IMR-90 (cell line): ENCODE results near the gene CHMP4A. TPM values are rescaled to one million over a fixed set of nuclear protein-coding genes. Genes with fewer than 3 reads are reported as not detected.

Source experiments
- ATAC-seq: fragments of 200-7000 bp; cut with Tn5 transposase; 2 replicates; pipeline ENCODE4 v1.9.1; 2020; ENCODE audit warnings: low read depth, mild to moderate bottlenecking, moderate library complexity
- BruUV-seq: library from RNA; stranded (reverse); fragments of 400-500 nt; replicated peaks from 2 replicates; lab custom pipeline; 2021; lab: Mats Ljungman, UMichigan
- CTCF ChIA-PET: fragments of 300-600 bp; formaldehyde crosslinking; extraction: SDS; loops from one replicate; lab custom pipeline; 2021; ENCODE audit warnings: antibody characterized with exemption; lab: Yijun Ruan, JAX
- POLR2A ChIA-PET: fragments of 300-600 bp; sonication (Branson Sonifier 250); formaldehyde crosslinking; loops from one replicate; lab custom pipeline; 2022; ENCODE audit warnings: antibody characterized with exemption; ENCODE audit not compliant: unreplicated experiment; lab: Charles Lee
- DNase-seq: peaks from one replicate; pipeline ENCODE4 v3.0.0; 2013
- H2AFZ ChIP-seq: replicated peaks from 2 replicates; pipeline ENCODE3; 2013; ENCODE audit warnings: low read length, mild to moderate bottlenecking; ENCODE audit not compliant: poor library complexity
- H2AK5ac ChIP-seq: 2 replicates; pipeline ENCODE4 v1.6.1; 2013; ENCODE audit warnings: low read depth, low read length, inconsistent platforms
- H2AK9ac ChIP-seq: replicated peaks from 2 replicates; pipeline ENCODE3; 2013; ENCODE audit warnings: mild to moderate bottlenecking, low read depth, low read length, moderate library complexity; ENCODE audit not compliant: poor library complexity
- H2BK120ac ChIP-seq: 2 replicates; pipeline ENCODE4 v1.6.1; 2013; ENCODE audit warnings: low read depth, low read length, inconsistent platforms
- H2BK15ac ChIP-seq: 3 replicates; pipeline ENCODE4 v1.6.1; 2013; ENCODE audit warnings: low read depth, low read length, inconsistent platforms
- H2BK20ac ChIP-seq: 2 replicates; pipeline ENCODE4 v1.6.1; 2013; ENCODE audit warnings: low read depth, mild to moderate bottlenecking, inconsistent platforms, low read length, moderate library complexity
- H2BK5ac ChIP-seq: 2 replicates; pipeline ENCODE4 v1.6.1; 2013; ENCODE audit warnings: mild to moderate bottlenecking, low read depth, low read length, inconsistent platforms; ENCODE audit not compliant: poor library complexity, severe bottlenecking
- H3K14ac ChIP-seq: replicated peaks from 2 replicates; pipeline ENCODE4 v1.6.1; 2013; ENCODE audit warnings: low read depth, low read length, inconsistent platforms
- H3K18ac ChIP-seq: 2 replicates; pipeline ENCODE4 v1.6.1; 2013; ENCODE audit warnings: low read depth, low read length, control low read depth
- H3K23ac ChIP-seq: 2 replicates; pipeline ENCODE4 v1.6.1; 2013; ENCODE audit warnings: low read depth, low read length, inconsistent platforms
- H3K27ac ChIP-seq: 2 replicates; pipeline ENCODE4 v1.5.1; 2013; ENCODE audit warnings: mild to moderate bottlenecking, control low read depth, low read length; ENCODE audit not compliant: insufficient read depth
- H3K27me3 ChIP-seq: 2 replicates; pipeline ENCODE4 v1.6.1; 2013; ENCODE audit warnings: low read length; ENCODE audit not compliant: control insufficient read depth, insufficient read depth
- H3K36me3 ChIP-seq: 2 replicates; pipeline ENCODE4 v1.6.1; 2013; ENCODE audit warnings: low read length, mixed read lengths; ENCODE audit not compliant: control insufficient read depth, insufficient read depth
- H3K4ac ChIP-seq: 2 replicates; pipeline ENCODE4 v1.6.1; 2013; ENCODE audit warnings: low read depth, low read length, inconsistent platforms
- H3K4me1 ChIP-seq: 2 replicates; pipeline ENCODE4 v1.6.1; 2013; ENCODE audit warnings: low read length, mixed read lengths; ENCODE audit not compliant: control insufficient read depth, insufficient read depth
- H3K4me2 ChIP-seq: 2 replicates; pipeline ENCODE4 v1.6.1; 2013; ENCODE audit warnings: low read depth, mild to moderate bottlenecking, control low read depth, low read length, moderate library complexity
- H3K4me3 ChIP-seq: 2 replicates; pipeline ENCODE4 v1.5.1; 2013; ENCODE audit warnings: low read depth, mild to moderate bottlenecking, control low read depth, low read length, moderate library complexity; ENCODE audit not compliant: insufficient read depth
- H3K56ac ChIP-seq: 2 replicates; pipeline ENCODE4 v1.6.1; 2013; ENCODE audit warnings: low read length, inconsistent platforms; ENCODE audit not compliant: insufficient read depth; ENCODE audit errors: extremely low read depth
- H3K79me1 ChIP-seq, 2 experiments: 2 replicates each; pipeline ENCODE4 v1.6.1; 2013; ENCODE audit warnings: low read length in 2 of 2, inconsistent platforms in 1 of 2, low read depth in 1 of 2
- H3K9ac ChIP-seq: 2 replicates; pipeline ENCODE4 v1.6.1; 2013; ENCODE audit warnings: low read depth, low read length, control low read depth
- H3K9me1 ChIP-seq: 2 replicates; pipeline ENCODE4 v1.6.1; 2013; ENCODE audit warnings: low read length, inconsistent platforms; ENCODE audit not compliant: insufficient read depth
- H3K9me3 ChIP-seq: 2 replicates; pipeline ENCODE4 v1.6.1; 2013; ENCODE audit warnings: low read length; ENCODE audit not compliant: control insufficient read depth, insufficient read depth
- H4K20me1 ChIP-seq: 2 replicates; pipeline ENCODE4 v1.6.1; 2013; ENCODE audit warnings: low read length, inconsistent platforms; ENCODE audit not compliant: insufficient read depth
- H4K5ac ChIP-seq: 2 replicates; pipeline ENCODE4 v1.6.1; 2013; ENCODE audit warnings: mild to moderate bottlenecking, low read depth, low read length, control low read depth
- H4K8ac ChIP-seq, 2 experiments: 2 replicates each; pipeline ENCODE4 v1.6.1; 2013; ENCODE audit warnings: low read depth in 2 of 2, low read length in 2 of 2, control low read depth in 1 of 2, inconsistent platforms in 1 of 2
- H4K91ac ChIP-seq: 2 replicates; pipeline ENCODE4 v1.6.1; 2013; ENCODE audit warnings: low read depth, low read length, inconsistent platforms; ENCODE audit not compliant: insufficient read depth
- BHLHE40 ChIP-seq: fragments of 150-350 bp; IDR thresholded peaks from 2 replicates; pipeline ENCODE4 v1.6.1; 2016; ENCODE audit warnings: mild to moderate bottlenecking, low read depth, low read length
- CHD1 ChIP-seq: IDR thresholded peaks from 2 replicates; pipeline ENCODE4 v1.6.1; 2012; ENCODE audit warnings: low read depth, low read length, improper control_type of control experiment
- FOS ChIP-seq: fragments of 150-350 bp; IDR thresholded peaks from 2 replicates; pipeline ENCODE4 v1.6.1; 2016; ENCODE audit warnings: low read depth, low read length
- MAFK ChIP-seq: IDR thresholded peaks from 2 replicates; pipeline ENCODE4 v1.6.1; 2012; ENCODE audit warnings: low read depth, low read length, improper control_type of control experiment
- MXI1 ChIP-seq: IDR thresholded peaks from 2 replicates; pipeline ENCODE4 v1.6.1; 2012; ENCODE audit warnings: low read depth, mild to moderate bottlenecking, low read length, moderate library complexity, borderline replicate concordance
- NFE2L2 ChIP-seq: fragments of 150-350 bp; IDR thresholded peaks from 2 replicates; pipeline ENCODE4 v1.6.1; 2016; ENCODE audit warnings: low read depth, mild to moderate bottlenecking, low read length
- RCOR1 ChIP-seq: IDR thresholded peaks from 2 replicates; pipeline ENCODE4 v1.6.1; 2012; ENCODE audit warnings: mild to moderate bottlenecking, low read length, improper control_type of control experiment; ENCODE audit not compliant: insufficient replicate concordance
- USF2 ChIP-seq: fragments of 150-350 bp; IDR thresholded peaks from 2 replicates; pipeline ENCODE4 v1.6.1; 2017; ENCODE audit warnings: mild to moderate bottlenecking, antibody characterized with exemption, low read length, low read depth
- WGBS, 2 experiments: methylation state at CpG; one replicate each; pipeline versions ENCODE4 v1.1.5 to v1.1.7; 2013; ENCODE audit warnings: missing lambda C conversion rate in 2 of 2; ENCODE audit not compliant: insufficient read length in 1 of 2; ENCODE audit errors: extremely low coverage in 2 of 2; 5-methylcytosine and 5-hydroxymethylcytosine counted together
- dilution Hi-C: fragments of 300-500 bp; cut with HindIII; formaldehyde crosslinking; loops from one replicate; pipeline ENCODE4 v1.14.3; 2018; ENCODE audit warnings: low sequenced_read_pairs; ENCODE audit not compliant: unreplicated experiment
- in situ Hi-C: fragments of 300-500 bp; cut with MboI; formaldehyde crosslinking; loops from 3 replicates; pipeline ENCODE4 v1.14.3; 2019; ENCODE audit warnings: low sequenced_read_pairs, inconsistent platforms, mixed read lengths
- intact Hi-C: fragments of 100-400 bp; cut with micrococcal nuclease; formaldehyde crosslinking; loops from 2 replicates; pipeline ENCODE4 v1.10.0; 2022
- polyA plus RNA-seq, 3 experiments: library from polyadenylated mRNA; depleted of rRNA; stranded (reverse); fragments of >200 nt; gene quantifications; 2 replicates each; pipeline ENCODE4 v1.2.3, GENCODE V29; 2012; ENCODE audit warnings: low replicate concordance in 1 of 3
- total RNA-seq: library from RNA; depleted of rRNA; stranded (reverse); fragments of >200 nt; gene quantifications from 2 replicates; pipeline ENCODE4 v1.2.3, GENCODE V29; 2012

The CHMP4A gene
- total and polyA plus RNA-seq, 2 of the 4 experiments (the other 2 are of a cell fraction) = 22.0 to 63.8 TPM

GRCh38 chr14:24176599-24176998, 36.7 kb downstream of the CHMP4A start:
- H3K36me3 ChIP-seq = peaks cover 55% of the 10 kb centered on the region
- H2BK120ac ChIP-seq = no peak overlapping the region
- no peaks in the 10 kb centered on the region for H3K9me3 ChIP-seq
- H4K20me1 ChIP-seq = no peaks in the 10 kb centered on the region
- H4K8ac ChIP-seq = no peak overlapping the region
- H3K4me1 ChIP-seq = peaks cover 2% of the 10 kb centered on the region; the same call in 1 of the 2 replicates
- no TSS peak for BruUV-seq
- no peak overlapping the region for H4K5ac ChIP-seq
- H3K23ac ChIP-seq = no peak overlapping the region
- no peaks in the 10 kb centered on the region for H3K27me3 ChIP-seq
- no peak overlapping the region for H3K4me3 ChIP-seq
- H2BK15ac ChIP-seq = no peak overlapping the region
- no peak overlapping the region for H4K91ac ChIP-seq
- WGBS, 2 experiments = 100% methylated on average over 4 of the region's 5 CpGs; no CpG with 5 or more reads in 1 of the 2 experiments
- TF ChIP-seq RCOR1 = no peak
- no peak for TF ChIP-seq USF2
- TF ChIP-seq MAFK = no peak
- no peak for TF ChIP-seq BHLHE40
- no peak for TF ChIP-seq CHD1
- no peak for TF ChIP-seq FOS
- TF ChIP-seq MXI1 = no peak
- TF ChIP-seq NFE2L2 = no peak
- no peaks in the 10 kb centered on the region; a peak in 1 of 4 replicates for H3K79me1 ChIP-seq
- dilution Hi-C loops (no loop called here), intact Hi-C loops (no loop called here), in situ Hi-C loops (no loop called here)
- H3K4me2 ChIP-seq = no peak overlapping the region
- no peak overlapping the region for H2AFZ ChIP-seq
- no peak overlapping the region for H3K27ac ChIP-seq
- H3K14ac ChIP-seq = no peak overlapping the region
- no peak overlapping the region for H2BK20ac ChIP-seq
- H3K4ac ChIP-seq = no peak overlapping the region
- ChIA-PET POLR2A (no interaction called here), CTCF (interaction anchor here (0.7 kb wide), 1 partner anchor 15 kb away, joined by 3 read pairs; the partner anchor contains the start of gene IRF9)
- H2AK9ac ChIP-seq = no peak overlapping the region
- ATAC-seq (no peak), DNase-seq (no peak)
- no peak overlapping the region for H3K56ac ChIP-seq
- no peak overlapping the region for H3K9ac ChIP-seq
- no peaks in the 10 kb centered on the region for H3K9me1 ChIP-seq
- no peak overlapping the region for H2BK5ac ChIP-seq
- H2AK5ac ChIP-seq = no peak overlapping the region
- H3K18ac ChIP-seq = no peak overlapping the region
